ENCODE results near the gene EED.
"Not testable (repeated sequence)": the region's sequence is repeated elsewhere in the genome, so short reads cannot be mapped to it uniquely, and the experiment has no call there.

The EED gene

DNA sequence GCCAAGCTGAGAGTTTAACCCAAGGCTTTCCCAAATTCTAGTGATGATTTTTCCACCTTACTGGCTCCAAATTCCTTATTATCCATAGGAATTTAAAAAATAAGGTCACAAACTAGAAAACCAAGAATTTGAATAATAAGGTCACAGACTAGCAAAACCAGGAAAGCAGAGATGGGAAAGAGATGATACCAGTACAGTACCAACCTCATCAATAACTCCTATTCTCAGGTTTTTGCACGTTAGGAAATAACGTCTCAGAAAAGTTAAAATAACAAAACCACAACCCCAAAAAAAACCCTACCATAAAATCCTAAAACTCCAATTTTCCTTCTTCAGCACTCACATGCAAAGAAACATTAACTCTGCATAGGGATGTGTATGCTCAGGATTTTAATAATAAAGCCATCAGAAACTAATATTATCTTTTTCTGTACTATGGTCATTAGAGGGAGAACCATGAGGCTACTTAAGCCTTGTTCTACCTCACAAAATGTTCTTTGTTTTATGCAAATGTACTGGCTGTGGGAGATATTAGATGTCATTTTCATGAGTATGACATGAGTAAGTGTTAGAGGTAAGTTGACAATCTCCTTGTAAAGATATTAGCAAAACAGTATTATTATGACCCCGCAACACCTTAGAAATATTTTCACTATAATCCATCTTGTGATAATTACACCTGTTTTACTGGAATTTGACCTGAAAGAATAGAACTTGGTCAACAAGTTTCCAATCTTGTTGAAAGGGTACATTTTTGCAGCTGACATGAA is 16.1 kb upstream of the EED start:
- no peaks in the 10 kb centered on the region for H3K9me3 ChIP-seq (ENCODE audit: severe bottlenecking)
- H3K27me3 ChIP-seq (ENCODE audit: insufficient read depth, poor library complexity, severe bottlenecking) = no peaks in the 10 kb centered on the region
- no peak overlapping the region for H3K4me3 ChIP-seq (ENCODE audit: severe bottlenecking)
- TF ChIP-seq CTCF (IDR thresholded peaks at IDR 0.05; ENCODE audit: poor library complexity, severe bottlenecking) = no peak
- DNase-seq (ENCODE audit: low spot score) = no peak
- peaks cover 14% of the 10 kb centered on the region for H3K4me1 ChIP-seq (ENCODE audit: insufficient read depth, poor library complexity, severe bottlenecking)
- no peaks in the 10 kb centered on the region for H3K36me3 ChIP-seq (ENCODE audit: low read depth)
- H3K27ac ChIP-seq (ENCODE audit: poor library complexity, severe bottlenecking) = no peak overlapping the region
- no peak for ATAC-seq (ENCODE audit: low read depth)

DNA sequence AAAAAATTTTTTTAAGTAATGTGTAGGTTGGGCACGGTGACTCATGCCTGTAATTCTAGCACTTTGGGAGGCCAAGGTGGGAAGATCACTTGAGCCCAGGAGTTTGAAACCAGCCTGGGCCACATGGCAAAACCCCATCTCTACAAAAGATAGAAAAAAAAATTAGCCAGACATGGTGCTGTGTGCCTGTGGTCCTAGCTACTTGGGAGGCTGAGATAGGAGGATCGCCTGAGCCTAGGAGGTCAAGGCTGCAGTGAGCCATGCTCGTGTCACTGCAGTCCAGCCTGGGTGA is 15.6 kb upstream of the EED start:
- H3K27ac ChIP-seq (ENCODE audit: poor library complexity, severe bottlenecking); H3K9me3 ChIP-seq (ENCODE audit: severe bottlenecking); H3K36me3 ChIP-seq (ENCODE audit: low read depth); H3K4me3 ChIP-seq (ENCODE audit: severe bottlenecking); ATAC-seq (ENCODE audit: low read depth); H3K27me3 ChIP-seq (ENCODE audit: insufficient read depth, poor library complexity, severe bottlenecking); DNase-seq (ENCODE audit: low spot score): not testable (repeated sequence)
- H3K4me1 ChIP-seq (ENCODE audit: insufficient read depth, poor library complexity, severe bottlenecking) = peaks cover 14% of the 10 kb centered on the region

- peaks cover 14% of the 10 kb centered on the region for H3K4me1 ChIP-seq (ENCODE audit: insufficient read depth, poor library complexity, severe bottlenecking)
- no peaks in the 10 kb centered on the region for H3K9me3 ChIP-seq (ENCODE audit: severe bottlenecking)
- H3K36me3 ChIP-seq (ENCODE audit: low read depth) = no peaks in the 10 kb centered on the region
- no peaks in the 10 kb centered on the region for H3K27me3 ChIP-seq (ENCODE audit: insufficient read depth, poor library complexity, severe bottlenecking)
- ATAC-seq (ENCODE audit: low read depth) (peak; percentile 90), DNase-seq (ENCODE audit: low spot score) (no peak)
- peak; percentile 49 for TF ChIP-seq CTCF (IDR thresholded peaks at IDR 0.05; ENCODE audit: poor library complexity, severe bottlenecking)
- H3K4me3 ChIP-seq (ENCODE audit: severe bottlenecking) = no peak overlapping the region
- peak overlapping the region; percentile 44 for H3K27ac ChIP-seq (ENCODE audit: poor library complexity, severe bottlenecking)
These were observed 14.3 kb upstream of the EED start for GRCh38 chr11:86230179-86230804.

- Histone ChIP-seq H3K27me3 (ENCODE audit: insufficient read depth, poor library complexity, severe bottlenecking) (no peaks in the 10 kb centered on the region), H3K36me3 (ENCODE audit: low read depth) (no peaks in the 10 kb centered on the region), H3K4me1 (ENCODE audit: insufficient read depth, poor library complexity, severe bottlenecking) (peaks cover 14% of the 10 kb centered on the region), H3K9me3 (ENCODE audit: severe bottlenecking) (no peaks in the 10 kb centered on the region), H3K4me3 (ENCODE audit: severe bottlenecking) (no peak overlapping the region), H3K27ac (ENCODE audit: poor library complexity, severe bottlenecking) (peak overlapping the region; percentile 44)
- ATAC-seq (ENCODE audit: low read depth) (peak; percentile 75; the same call in 2 of the 3 replicates), DNase-seq (ENCODE audit: low spot score) (no peak)
- TF ChIP-seq CTCF (IDR thresholded peaks at IDR 0.05; ENCODE audit: poor library complexity, severe bottlenecking) = no peak
These were observed 13.6 kb upstream of the EED start for GRCh38 chr11:86230921-86231434.

- H3K9me3 ChIP-seq (ENCODE audit: severe bottlenecking) = no peaks in the 10 kb centered on the region
- no peak overlapping the region for H3K27ac ChIP-seq (ENCODE audit: poor library complexity, severe bottlenecking)
- no peak for DNase-seq (ENCODE audit: low spot score)
- no peak overlapping the region for H3K4me3 ChIP-seq (ENCODE audit: severe bottlenecking)
- H3K4me1 ChIP-seq (ENCODE audit: insufficient read depth, poor library complexity, severe bottlenecking) = peaks cover 14% of the 10 kb centered on the region
- H3K36me3 ChIP-seq (ENCODE audit: low read depth) = no peaks in the 10 kb centered on the region
- no peaks in the 10 kb centered on the region for H3K27me3 ChIP-seq (ENCODE audit: insufficient read depth, poor library complexity, severe bottlenecking)
- TF ChIP-seq CTCF (IDR thresholded peaks at IDR 0.05; ENCODE audit: poor library complexity, severe bottlenecking) = no peak
- ATAC-seq (ENCODE audit: low read depth) = no peak
These were observed 12.0 kb upstream of the EED start for GRCh38 chr11:86232556-86232955.
